HG03442 (cell line): ENCODE data around the gene PALM2AKAP2.
"Not testable (repeated sequence)": the region's sequence is repeated elsewhere in the genome, so short reads cannot be mapped to it uniquely, and the experiment has no call there.

Experiments
- ATAC-seq: cut with Tn5 transposase; IDR thresholded peaks from one replicate; pipeline ENCODE4 v1.9.1; 2021; ENCODE audit warnings: mild to moderate bottlenecking, moderate library complexity; ENCODE audit not compliant: unreplicated experiment

PALM2AKAP2 gene

DNA sequence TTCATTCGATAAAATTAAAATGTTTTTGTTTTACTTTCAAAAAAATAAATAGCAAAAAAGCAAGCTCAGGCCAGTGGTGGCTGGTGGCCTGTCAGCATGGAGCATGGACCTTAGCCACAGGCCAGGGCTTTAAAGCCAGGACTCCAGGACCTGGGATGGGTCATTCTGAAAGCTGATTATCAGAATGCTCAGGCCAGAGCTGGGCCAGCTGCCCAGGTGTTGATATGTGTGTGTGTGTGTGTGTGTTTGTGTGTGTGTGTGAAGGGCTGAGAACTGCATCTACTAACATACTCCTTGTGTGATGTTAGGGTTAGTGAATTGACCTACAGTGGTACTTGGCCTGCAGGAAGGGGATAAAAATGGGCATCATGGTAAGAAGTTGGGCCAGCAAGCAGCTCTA is 21.5 kb downstream of the PALM2AKAP2 start:
- ATAC-seq = no peak

DNA sequence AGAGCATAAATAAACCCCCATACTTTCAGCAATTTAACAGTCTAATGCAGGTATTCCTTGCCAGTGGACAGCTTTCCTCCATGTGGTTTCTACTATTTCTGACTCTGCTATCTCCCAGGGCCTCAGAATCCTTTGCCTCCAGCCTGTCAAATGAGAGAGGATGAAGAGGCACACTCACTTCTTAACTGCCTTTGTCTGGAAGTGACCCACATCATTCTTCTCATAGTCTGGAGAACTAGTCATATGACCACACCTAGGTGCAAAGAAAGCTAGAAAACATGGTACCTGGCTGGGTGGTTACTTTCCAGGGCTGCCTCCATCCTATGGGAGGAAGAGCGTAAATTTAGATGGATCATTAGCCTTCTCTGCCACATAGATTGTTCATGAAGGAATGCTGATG is 22.5 kb downstream of the PALM2AKAP2 start:
- ATAC-seq = no peak

DNA sequence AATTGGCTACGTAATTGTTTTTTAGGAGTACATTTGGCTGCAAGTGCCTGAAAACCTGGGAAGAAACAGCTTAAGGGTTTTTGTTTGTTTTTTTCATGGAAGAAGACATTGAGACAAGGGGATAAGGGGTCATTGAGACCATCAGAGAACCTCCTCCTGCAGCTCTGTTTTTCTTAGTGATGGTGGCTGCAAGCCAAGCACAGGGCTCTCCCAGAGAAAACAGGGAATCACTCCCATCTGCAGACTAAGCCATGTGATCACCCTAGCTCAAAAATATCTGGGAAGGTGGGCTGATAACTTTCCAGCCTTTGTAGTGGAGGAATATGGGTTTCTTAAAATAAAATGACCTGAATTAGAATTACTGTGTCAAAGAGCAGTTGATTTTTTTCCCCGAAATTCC is 25.1 kb downstream of the PALM2AKAP2 start:
- no peak for ATAC-seq

DNA sequence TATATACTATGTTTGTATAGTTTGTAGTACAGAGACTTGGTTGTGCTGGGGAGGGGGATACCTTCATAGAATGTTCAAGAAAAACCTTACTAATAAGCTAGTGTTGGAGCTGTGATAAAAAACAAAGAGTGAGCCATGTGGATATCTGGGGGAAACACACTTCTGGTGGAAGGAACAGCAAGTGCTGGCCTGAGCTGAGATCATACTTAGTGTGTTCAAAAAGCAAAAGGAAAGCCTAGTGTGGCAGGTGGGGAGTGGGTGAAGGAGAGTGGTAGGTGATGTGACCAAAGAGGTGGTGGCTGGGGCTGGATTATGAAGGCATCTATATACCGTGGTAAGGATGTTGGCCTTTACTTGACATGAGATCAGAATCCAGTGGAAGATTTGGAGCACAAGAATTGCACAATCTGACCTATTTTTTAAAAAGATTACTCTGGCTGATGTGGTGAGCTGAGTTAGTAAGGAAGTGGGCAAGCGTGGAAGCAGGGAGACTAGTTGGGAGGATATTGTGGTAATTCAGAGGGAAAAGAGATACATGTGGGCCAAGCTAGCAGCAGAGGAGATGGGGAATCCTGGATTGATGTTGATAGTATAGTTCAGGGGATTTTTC is 26.6 kb downstream of the PALM2AKAP2 start:
- ATAC-seq = no peak

DNA sequence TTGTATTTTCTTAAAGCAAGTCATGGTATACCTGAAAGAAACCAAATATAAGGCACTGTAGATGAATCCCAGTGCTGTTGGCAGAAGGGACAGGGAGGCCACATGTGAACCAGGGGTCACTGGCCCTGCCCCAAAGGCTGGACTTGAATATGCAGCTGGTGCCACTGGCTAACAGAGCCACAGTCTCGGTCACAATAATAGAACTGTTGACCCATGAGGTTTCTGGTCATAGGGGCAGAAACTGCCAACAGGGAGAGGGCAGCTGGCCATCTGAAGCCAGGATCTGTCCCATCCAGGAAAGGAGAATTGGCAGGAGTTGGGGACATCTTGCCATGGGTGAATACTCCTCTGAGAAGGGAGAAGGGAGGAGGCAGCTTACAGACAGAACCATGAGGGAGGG is 31.9 kb downstream of the PALM2AKAP2 start:
- ATAC-seq = no peak

DNA sequence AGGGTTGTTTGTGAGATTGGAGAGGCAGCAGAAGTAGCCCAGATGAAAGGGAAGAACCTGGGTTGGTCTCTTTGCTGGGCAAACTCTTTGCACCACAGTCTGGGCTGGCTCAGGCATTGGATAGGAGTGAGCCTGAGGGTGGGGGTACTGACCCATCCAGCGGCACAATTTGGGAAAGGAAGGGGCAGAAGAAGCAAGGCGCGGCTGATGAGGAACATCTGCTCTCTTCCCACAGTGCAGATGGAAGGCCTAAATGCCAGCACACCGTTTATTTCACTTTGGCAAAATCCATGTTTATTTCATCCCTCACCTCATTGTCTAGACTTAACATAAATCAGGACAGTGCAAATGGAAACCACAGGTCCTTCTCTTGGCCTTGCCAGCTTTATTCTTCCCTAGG is 32.3 kb downstream of the PALM2AKAP2 start:
- ATAC-seq = no peak

DNA sequence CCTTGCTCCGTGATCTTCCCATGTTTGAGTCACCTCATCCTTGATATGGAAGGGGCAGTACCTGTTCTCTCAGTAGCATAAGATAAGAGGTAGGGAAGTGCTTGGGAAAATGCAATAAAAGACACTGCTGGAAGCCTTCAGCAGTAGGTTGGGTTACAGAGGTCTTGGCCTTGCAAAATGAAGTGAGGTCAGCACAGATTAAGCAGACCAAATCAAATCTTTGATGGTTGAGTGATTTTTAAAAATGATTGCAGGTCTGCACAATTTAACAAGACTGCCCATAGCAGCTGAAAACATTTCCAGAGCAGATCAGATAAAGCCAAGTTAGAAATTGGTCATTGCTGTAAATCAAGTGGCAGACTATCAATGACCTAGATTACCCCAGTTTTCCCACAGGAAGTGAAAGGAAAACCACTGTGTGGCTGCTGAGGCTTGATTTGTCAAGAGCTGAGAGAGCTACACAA is 32.9 kb downstream of the PALM2AKAP2 start:
- ATAC-seq = no peak

DNA sequence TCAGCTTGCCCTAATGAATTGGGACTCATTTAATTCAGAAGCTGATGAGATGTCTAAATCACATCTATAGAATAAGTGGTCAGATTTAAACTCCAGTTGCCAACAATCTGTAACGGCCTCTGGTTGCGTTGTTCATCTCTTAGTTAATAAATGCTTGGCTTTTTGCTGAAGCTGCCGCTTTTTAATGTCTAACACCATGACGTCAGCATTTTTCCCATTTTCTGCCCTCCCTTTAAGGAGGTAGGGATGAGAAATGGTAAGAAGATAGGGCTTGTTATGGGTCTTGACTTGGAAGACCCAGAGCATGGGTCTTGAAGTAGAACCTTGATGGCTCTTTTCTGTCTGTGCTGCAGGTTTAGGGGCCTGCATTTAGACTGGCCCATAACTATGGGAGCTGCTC is 33.3 kb downstream of the PALM2AKAP2 start:
- no peak for ATAC-seq

DNA sequence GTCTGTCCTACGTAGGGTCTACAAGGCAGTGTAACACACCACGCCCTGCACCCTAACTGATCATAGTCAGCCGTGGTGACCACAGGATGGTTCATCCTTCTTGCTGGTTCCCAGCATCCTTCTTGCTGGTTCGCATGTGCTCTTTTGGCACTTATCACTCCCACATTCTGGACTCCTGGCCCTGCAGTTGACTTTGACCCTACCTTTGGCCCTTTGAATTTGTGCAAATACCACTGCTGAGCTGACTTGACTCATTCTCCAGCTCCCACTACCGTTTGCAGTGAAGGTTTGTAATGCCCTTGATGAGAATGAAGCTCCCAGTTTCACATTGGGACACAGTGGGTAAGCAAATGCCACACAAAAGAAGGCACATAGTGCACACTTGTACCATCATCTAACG is 33.8 kb downstream of the PALM2AKAP2 start:
- ATAC-seq = no peak

DNA sequence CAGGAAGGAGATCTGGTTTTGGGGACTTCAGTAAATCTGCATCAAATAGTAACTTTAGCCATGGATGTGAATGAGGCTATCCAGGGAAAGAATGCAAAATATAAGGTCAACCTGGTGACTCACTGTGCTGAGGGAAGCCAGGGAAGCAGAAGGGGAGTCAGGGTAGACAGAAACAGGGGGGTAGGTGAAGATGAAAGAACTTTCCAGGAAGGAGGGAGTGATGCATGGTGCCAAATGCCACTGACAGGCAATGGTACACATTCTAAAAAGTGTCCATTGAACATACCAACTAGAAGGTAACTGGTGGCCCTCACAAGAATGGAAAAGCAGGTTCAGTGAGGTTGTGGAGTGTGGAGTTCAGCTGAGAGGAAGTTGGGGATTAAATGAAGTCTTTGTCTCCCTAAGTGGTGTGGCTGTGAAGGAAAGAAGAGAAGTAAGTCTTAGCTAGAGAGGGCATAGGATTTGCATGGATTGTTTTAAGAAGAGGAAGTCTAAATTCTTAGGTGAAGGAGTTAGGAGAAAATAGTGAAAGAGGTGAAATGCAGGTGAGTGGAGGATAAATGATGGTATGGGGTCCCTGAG is 35.5 kb downstream of the PALM2AKAP2 start:
- no peak for ATAC-seq

DNA sequence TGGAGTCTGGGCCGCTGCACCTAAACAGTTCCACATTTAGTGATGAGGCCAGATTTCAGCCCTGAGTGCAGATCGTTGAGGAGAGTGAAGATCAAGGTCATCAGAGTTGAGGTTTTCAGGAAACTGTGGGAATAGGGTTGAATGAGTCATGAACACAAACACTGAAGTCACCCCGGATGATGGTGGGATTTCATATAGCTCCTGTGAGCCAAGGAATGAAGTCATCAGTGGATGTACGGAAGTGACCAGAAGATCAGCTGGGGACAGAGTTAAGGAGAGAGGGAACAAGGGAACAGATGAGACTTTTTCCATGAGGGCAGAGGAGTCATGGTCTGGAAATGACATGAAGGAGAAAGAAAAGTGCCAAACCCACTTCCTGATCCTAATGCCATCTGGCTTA is 36.5 kb downstream of the PALM2AKAP2 start:
- ATAC-seq = no peak

DNA sequence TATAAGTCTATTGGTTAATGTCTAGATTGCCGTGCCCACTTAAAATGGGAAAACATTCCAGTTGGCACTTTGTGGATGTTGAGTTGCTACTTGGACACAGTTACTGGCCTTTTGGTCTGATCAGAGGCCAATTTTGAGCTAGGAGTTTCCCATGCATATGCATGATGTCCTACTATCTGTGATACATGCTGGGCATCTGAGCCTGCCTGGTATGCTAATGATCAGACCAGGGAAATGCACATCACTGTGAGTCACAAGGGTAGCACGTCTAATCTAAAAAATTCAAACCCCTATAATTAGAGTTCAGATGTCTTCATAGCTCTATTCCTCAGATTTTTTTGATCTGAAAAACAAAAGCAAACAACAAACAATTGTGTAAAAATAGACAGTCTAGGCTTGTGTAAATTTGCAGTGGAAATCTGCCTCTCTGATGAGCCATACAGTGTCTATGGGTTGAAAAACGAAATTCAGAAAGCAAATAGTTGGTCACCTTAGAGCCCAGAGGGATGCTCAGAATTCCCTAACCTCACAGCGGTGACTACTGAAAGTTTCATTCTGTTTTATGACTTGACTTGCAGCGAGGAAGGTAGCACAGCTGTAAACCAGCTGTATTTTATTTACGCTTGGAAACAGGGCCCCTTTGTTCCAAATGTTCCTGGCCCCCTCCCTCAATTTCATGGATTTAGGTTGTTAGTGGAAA is 37.3 kb downstream of the PALM2AKAP2 start:
- ATAC-seq = no peak

DNA sequence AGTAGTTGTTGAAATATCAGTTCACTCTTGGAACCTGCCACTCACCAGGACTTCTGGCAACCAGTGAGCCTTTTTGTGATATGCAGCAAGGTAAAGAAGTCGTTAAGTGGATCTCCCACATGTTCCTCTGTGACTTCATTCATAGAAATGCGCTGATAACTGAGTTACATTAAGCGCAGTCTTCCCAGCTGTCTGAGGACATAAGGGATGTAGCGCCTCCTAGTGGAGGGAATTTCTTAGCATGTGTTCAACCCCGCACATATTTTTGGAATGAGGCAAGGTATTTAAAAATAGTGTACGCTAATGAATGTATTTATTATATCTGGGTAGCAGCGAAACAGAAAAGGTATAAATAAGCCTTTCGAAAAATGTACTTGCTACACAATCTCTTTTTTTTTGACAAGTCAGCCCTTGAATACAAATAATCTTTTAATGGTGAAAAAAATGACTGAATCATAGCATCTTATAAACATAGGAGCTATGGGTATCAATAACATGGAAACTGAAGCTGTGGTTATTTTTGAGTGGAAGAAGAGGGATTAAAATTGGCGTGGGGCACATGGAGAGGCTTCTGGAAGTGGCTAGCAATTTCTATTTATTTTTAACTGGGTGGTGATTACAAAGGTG is 38.0 kb downstream of the PALM2AKAP2 start:
- no peak for ATAC-seq

DNA sequence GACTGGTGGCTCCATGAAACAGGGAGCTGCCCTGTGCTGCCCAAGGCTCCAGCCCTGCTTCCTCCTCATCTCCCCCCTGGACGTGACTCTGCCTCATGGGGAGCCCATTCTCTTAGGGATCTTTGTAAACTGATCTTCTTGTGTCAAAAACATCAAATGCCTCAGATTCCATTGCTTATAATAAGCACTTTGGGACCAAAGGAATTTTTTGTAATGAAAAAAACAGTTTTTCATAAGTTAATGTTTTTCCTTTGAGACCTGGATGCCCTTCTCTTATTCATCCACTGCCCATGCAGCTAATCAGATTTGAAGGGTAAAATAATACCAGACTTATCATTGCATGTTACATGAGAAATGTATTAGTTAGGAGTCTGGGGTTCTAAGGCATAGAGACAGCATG is 41.7 kb downstream of the PALM2AKAP2 start:
- no peak for ATAC-seq

DNA sequence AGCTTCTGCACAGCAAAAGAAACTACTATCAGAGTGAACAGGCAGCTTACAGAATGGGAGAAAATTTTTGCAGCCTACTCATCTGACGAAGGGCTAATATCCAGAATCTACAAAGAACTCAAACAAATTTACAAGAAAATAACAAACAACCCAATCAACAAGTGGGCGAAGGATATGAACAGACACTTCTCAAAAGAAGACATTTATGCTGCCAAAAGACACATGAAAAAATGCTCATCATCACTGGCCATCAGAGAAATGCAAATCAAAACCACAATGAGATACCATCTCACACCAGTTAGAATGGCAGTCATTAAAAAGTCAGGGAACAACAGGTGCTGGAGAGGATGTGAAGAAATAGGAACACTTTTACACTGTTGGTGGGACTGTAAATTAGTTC is 45.4 kb downstream of the PALM2AKAP2 start:
- ATAC-seq = not testable (repeated sequence)

DNA sequence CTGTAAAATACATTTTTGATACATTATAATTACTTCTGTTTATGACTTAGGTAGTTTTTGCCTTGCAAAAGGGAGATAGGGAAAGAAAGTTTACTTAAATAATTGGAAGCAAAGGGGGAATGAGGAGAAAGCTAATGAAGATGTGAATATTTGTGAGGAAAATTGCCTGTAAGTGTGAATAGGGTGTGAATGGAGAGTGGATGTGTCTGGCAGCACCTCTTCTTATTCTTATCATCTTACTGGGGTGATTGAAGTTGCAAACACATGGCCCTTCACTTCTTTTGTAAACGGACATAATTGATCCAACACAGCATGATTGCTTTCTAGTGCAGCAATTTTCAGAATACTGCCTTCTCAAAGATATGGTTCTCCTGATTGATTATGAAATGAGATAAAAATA is 46.6 kb downstream of the PALM2AKAP2 start:
- no peak for ATAC-seq

DNA sequence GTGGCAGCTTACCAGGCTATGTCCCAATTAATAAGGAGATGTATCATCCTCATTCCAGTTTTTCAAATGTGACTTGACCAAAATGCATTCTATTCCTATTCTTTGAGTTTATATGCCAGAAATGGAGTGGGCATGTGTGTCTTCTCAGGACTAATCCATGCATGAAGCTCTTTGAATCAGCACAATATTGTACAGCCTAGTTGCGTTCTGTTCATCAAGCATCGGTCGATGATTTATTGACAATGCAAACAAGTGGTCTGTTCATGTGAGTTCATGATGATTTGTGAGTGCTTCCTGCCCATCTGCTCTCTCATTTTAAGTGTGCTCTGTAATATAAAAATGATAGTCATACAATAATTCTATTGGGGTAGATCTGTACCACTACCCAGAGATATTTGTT is 48.3 kb downstream of the PALM2AKAP2 start:
- ATAC-seq = no peak
